Measurements from ENCODE around the gene PRKACG.

PRKACG gene

DNA sequence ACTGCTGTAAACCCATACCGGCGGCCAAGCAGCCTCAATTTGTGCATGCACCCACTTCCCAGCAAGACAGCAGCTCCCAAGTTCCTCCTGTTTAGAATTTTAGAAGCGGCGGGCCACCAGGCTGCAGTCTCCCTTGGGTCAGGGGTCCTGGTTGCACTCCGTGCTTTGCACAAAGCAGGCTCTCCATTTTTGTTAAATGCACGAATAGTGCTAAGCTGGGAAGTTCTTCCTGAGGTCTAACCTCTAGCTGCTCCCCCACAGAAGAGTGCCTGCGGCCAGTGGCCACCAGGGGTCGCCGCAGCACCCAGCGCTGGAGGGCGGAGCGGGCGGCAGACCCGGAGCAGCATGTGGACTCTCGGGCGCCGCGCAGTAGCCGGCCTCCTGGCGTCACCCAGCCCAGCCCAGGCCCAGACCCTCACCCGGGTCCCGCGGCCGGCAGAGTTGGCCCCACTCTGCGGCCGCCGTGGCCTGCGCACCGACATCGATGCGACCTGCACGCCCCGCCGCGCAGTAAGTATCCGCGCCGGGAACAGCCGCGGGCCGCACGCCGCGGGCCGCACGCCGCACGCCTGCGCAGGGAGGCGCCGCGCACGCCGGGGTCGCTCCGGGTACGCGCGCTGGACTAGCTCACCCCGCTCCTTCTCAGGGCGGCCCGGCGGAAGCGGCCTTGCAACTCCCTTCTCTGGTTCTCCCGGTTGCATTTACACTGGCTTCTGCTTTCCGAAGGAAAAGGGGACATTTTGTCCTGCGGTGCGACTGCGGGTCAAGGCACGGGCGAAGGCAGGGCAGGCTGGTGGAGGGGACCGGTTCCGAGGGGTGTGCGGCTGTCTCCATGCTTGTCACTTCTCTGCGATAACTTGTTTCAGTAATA, 21.8 kb upstream of the PRKACG start, which contains the start of gene FXN:
FXN (plus strand) TSS at position 315 of the 871 bp plus-strand sequence; CDS start at position 346, 31 bp downstream.
- DNase-seq = peak; percentile 86 to 87
- peak; percentile 95 for ATAC-seq
- Mint-ChIP-seq H3K4me1 (peaks cover 16% of the 10 kb centered on the region), H3K27me3 (no peaks in the 10 kb centered on the region), H3K4me3 (peak within 1 kb of the TSS; percentile 96 to 97), H3K9me3 (no peaks in the 10 kb centered on the region), H3K27ac (peak within 1 kb of the TSS; percentile 91 to 96)

GRCh38 chr9:69034071-69034470, 20.2 kb upstream of the PRKACG start:
- Mint-ChIP-seq H3K27me3 (no peaks in the 10 kb centered on the region), H3K27ac (no peak overlapping the region), H3K4me3 (no peak overlapping the region), H3K4me1 (peaks cover 32% of the 10 kb centered on the region), H3K9me3 (peaks cover 6 to 7% of the 10 kb centered on the region in 2 donors)
- no peak for DNase-seq
- no peak for ATAC-seq

DNA sequence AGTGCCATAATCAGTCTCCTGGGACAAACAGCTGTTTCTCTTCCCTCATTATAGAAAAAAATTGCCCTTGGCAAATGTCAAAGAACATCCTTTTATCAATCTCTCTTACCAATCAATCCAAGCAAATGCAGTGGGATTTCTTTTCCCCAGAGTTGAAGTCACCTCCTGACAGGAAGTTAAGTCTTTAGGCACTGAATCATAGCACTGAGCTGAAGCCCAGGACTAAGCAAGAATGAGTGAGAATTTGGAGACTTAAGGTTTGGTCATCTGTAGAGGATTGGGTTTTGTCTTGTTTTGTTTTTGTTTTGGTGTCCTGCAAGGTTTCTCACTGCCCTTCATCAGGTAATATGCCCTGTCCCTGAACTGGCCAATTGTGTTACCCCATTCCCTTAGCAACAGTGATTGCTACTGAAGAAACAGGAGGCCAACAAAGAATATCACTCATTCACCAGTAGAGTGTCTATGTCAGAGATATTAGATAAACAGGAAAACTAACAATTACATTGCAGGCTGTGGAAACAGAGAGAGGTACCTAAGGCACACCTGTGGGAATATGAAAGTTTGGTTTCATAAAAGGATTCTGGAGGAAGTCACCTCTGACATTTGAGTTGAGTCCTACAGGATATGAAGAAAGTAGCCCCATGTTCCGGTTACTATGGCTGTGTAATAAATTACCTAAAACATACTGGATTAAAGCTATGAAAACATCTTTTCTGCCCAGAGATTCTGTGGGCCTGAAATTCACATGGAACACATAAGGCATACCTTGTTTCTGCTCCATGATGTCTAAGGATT, 17.1 kb upstream of the PRKACG start:
- ATAC-seq (no peak), DNase-seq (no peak)
- Mint-ChIP-seq H3K4me3 (no peak overlapping the region), H3K27ac (no peak overlapping the region), H3K4me1 (peaks cover 39% of the 10 kb centered on the region), H3K9me3 (peaks cover 6 to 7% of the 10 kb centered on the region in 2 donors), H3K27me3 (no peaks in the 10 kb centered on the region)

GRCh38 chr9:69029535-69029934, 15.6 kb upstream of the PRKACG start:
- Mint-ChIP-seq H3K27ac (no peak overlapping the region), H3K27me3 (no peaks in the 10 kb centered on the region), H3K9me3 (peaks cover 6 to 7% of the 10 kb centered on the region in 2 donors), H3K4me3 (peak overlapping the region in 1 of 2 donors; percentile 4), H3K4me1 (peaks cover 39% of the 10 kb centered on the region)
- DNase-seq = no peak
- no peak for ATAC-seq

DNA sequence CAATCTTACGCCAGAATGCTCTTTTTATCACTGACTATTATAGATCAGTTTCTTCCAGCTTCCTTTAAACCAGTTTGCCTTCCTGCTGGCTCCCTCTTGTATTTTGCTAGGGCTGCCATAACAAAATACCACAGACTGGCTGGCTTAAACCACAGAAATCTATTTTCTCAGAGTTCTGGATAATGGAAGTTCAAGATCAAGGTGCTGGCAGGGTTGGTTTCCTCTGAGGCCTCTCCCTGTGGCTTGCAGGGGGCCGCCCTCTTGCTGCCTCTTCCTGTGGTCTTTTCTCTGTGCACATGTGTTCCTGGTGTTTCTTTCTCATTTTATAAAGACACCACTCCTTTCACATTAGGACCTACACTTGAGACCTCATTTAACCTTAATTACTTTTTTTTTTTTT, 14.8 kb upstream of the PRKACG start:
- ATAC-seq = peak; percentile 73
- peaks cover 6 to 7% of the 10 kb centered on the region in 2 donors for H3K9me3 Mint-ChIP-seq
- DNase-seq = peak; percentile 26 to 49
- peaks cover 39% of the 10 kb centered on the region for H3K4me1 Mint-ChIP-seq
- no peak overlapping the region for H3K27ac Mint-ChIP-seq
- H3K27me3 Mint-ChIP-seq = no peaks in the 10 kb centered on the region
- H3K4me3 Mint-ChIP-seq = peak overlapping the region in 1 of 2 donors; percentile 16

GRCh38 chr9:69027355-69028097, 13.6 kb upstream of the PRKACG start:
- H3K4me1 Mint-ChIP-seq = peaks cover 39% of the 10 kb centered on the region
- DNase-seq (peak; percentile 34 to 38), ATAC-seq (peak; percentile 78)
- H3K9me3 Mint-ChIP-seq = peaks cover 6 to 7% of the 10 kb centered on the region in 2 donors
- H3K4me3 Mint-ChIP-seq = peak overlapping the region in 1 of 2 donors; percentile 43
- no peak overlapping the region for H3K27ac Mint-ChIP-seq
- no peaks in the 10 kb centered on the region for H3K27me3 Mint-ChIP-seq

DNA sequence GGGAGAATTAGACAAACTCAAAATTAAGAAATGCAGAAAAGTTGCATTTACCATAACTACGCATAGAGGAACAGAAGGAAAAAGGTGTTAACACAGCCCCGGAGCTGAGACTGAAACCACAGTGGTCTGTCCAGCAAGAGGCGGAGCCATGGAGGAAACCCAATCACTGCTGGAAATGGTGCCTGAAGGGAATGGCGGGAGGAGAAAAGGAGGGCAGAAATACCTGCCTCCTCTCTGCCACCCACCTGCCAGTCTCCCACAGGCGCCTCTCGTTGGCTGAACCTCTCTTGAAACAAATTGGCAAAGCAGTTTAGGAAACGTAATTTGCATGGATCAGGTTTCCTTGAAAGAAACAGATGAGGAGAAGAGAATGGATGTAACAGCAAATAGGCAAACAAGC, 9.7 kb upstream of the PRKACG start:
- Mint-ChIP-seq H3K4me1 (peaks cover 19% of the 10 kb centered on the region), H3K4me3 (no peak overlapping the region), H3K9me3 (no peaks in the 10 kb centered on the region), H3K27ac (peak overlapping the region in 1 of 2 donors; percentile 35), H3K27me3 (no peaks in the 10 kb centered on the region)
- ATAC-seq (no peak), DNase-seq (no peak)

DNA sequence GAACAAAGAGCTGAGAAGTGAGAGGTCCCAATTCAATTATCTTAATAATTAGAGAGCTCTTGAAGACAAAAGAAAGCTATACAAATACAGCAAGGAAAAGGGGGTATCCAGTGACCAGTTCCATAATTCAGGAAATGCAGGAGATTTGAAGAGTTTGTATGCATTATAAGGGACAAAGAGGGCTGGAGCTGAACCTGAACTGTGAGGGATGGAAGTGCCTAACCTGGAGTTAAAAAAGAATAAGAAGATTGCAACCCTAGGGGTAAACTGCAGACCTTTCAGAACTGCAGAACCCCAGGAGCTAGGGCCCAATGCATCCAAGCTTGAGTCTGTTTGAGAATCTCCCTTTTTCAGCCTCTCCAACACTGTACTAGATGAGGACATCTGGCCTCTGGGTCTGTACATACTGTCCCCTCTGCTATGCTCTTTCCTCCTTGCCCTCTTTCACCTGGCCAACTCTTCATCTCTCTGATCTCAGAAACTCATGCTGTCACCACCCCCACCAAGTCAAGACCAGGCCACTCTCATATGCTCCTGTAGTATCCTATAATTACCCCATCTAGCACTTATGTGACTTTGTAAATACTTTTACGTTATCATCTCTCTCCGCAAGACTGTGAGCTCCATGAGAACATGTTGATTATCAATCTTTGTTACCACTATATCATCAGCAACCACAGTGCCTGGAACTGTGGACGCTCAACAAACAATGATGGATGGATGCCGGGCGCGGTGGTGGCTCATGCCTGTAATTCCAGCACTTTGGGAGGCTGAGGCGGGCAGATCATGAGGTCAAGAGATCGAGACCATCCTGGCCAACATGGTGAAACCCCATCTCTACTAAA, 6.6 kb upstream of the PRKACG start:
- Mint-ChIP-seq H3K27ac (no peak overlapping the region), H3K4me1 (peaks cover 7% of the 10 kb centered on the region), H3K4me3 (no peak overlapping the region), H3K9me3 (no peaks in the 10 kb centered on the region), H3K27me3 (no peaks in the 10 kb centered on the region)
- DNase-seq (no peak), ATAC-seq (peak; percentile 31)

DNA sequence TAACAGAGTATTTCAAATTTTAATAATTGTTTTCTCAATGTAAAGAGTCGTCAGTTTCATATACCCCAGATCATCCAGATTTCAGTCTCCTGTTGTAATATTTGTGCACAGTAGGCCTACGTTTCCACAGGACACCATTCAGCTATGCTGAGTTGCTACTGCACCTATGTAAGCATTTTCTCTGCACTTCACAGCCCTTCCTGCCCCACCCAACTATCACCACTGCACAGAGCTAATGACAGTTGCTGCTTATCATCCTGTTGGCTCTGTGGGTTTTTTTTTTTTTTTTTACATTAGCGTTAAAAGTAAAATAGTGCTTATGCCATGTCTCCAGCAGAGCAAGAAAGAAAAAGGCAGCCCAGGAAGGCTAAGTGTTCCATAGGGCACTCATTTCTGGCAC, 5.9 kb upstream of the PRKACG start:
- no peak overlapping the region for H3K4me3 Mint-ChIP-seq
- ATAC-seq (no peak), DNase-seq (no peak)
- H3K27me3 Mint-ChIP-seq = no peaks in the 10 kb centered on the region
- H3K4me1 Mint-ChIP-seq = peaks cover 7% of the 10 kb centered on the region
- H3K9me3 Mint-ChIP-seq = no peaks in the 10 kb centered on the region
- H3K27ac Mint-ChIP-seq = no peak overlapping the region

DNA sequence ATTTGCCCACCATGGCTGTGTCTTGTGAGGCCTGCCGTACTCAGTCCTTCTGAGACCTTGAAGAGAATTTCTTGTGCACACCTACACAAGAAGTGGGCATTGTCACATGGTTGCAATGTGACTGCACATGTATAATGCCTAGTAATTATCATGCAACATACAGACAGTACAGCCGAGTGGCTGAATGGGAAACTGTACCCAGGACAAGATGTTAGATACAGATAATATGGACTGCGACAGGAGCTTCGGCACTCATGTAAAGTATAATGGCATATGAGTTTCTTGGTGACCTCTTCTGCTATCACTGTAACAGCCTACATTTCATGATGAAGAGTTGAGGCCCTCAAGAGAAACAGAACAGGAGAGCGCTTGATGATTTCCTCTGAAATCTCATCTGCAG, 4.8 kb upstream of the PRKACG start:
- DNase-seq (no peak), ATAC-seq (no peak)
- H3K4me1 Mint-ChIP-seq = peaks cover 7% of the 10 kb centered on the region
- no peak overlapping the region for H3K4me3 Mint-ChIP-seq
- H3K27me3 Mint-ChIP-seq = peaks cover 7% of the 10 kb centered on the region
- H3K9me3 Mint-ChIP-seq = no peaks in the 10 kb centered on the region
- no peak overlapping the region for H3K27ac Mint-ChIP-seq

DNA sequence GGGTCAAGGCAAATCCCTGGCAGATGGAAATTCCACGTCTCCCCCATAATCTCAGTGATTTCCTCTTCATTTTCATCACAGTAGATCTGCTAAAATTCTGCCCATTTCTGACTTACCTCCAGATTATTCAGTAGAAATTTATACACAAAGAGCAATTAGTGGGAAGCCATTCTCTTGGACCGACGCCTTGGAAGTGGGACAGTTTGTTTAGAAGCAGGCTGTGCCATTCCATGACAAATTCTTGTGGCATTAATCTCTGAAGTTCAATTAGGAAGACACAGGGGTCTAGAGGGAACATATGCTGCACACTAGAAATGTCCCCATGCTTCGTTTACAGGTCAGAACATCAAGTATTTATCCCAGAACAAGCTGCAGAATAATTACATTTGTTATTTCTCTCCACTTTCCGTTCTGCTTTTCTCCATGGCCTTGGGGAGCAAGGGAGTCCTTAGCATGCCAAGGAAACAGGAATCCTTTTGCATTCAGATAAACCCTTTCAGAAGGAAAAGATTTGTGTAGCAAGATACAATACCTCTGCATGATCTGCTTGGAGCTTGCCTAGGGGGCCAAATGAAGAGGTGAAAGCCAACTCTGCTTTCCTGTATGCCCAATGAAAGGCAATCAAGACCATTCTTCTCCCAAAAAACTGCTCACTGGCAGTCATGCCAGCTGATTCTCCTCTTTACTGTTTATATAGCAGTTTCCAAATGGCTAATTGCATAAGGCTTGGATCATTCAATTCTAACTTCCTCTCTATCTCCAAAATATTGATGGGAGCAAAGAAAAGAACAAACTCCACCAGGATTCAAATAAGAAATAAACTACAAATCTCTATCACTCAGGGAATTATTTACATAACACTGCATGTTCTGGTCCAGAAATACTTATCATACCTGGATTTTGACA, 2.5 kb upstream of the PRKACG start:
- ATAC-seq (no peak), DNase-seq (no peak)
- peaks cover 30% of the 10 kb centered on the region for H3K27me3 Mint-ChIP-seq
- no peak overlapping the region for H3K4me3 Mint-ChIP-seq
- H3K4me1 Mint-ChIP-seq = peaks cover 15% of the 10 kb centered on the region
- H3K9me3 Mint-ChIP-seq = no peaks in the 10 kb centered on the region
- H3K27ac Mint-ChIP-seq = no peak overlapping the region

- Mint-ChIP-seq H3K4me1 (peaks cover 8% of the 10 kb centered on the region), H3K9me3 (no peaks in the 10 kb centered on the region), H3K27ac (no peak overlapping the region), H3K4me3 (no peak overlapping the region), H3K27me3 (peaks cover 36% of the 10 kb centered on the region)
- ATAC-seq (no peak), DNase-seq (no peak)
Observed at GRCh38 chr9:69013382-69013727, 558 bp downstream of the PRKACG start.

GRCh38 chr9:69012696-69013381, 1.1 kb downstream of the PRKACG start:
- ATAC-seq (peak; percentile 35), DNase-seq (no peak)
- H3K27me3 Mint-ChIP-seq = peaks cover 36% of the 10 kb centered on the region
- no peaks in the 10 kb centered on the region for H3K9me3 Mint-ChIP-seq
- no peak overlapping the region for H3K4me3 Mint-ChIP-seq
- peaks cover 8% of the 10 kb centered on the region for H3K4me1 Mint-ChIP-seq
- H3K27ac Mint-ChIP-seq = peak overlapping the region in 1 of 2 donors; percentile 42

Data from stimulated activated naive CD8-positive, alpha-beta T cell treated with anti-CD3 and anti-CD28 coated beads, Interleukin-15, amount 100 ng/mL, for 72 hours (primary cell).